BE2C (cell line): Measurements from ENCODE around the gene KMT2A.

ENCODE experiments used
- DNase-seq: peaks from one replicate; pipeline ENCODE4 v3.0.0-alpha.2; 2020
- H3K27me3 ChIP-seq: fragments of 250-450 bp; sonication (Bioruptor Pico); 2 replicates; pipeline ENCODE4 v1.5.1; 2020; ENCODE audit warnings: mild to moderate bottlenecking
- H3K36me3 ChIP-seq: fragments of 250-450 bp; sonication (Bioruptor Pico); 2 replicates; pipeline ENCODE4 v1.5.1; 2020; ENCODE audit warnings: mild to moderate bottlenecking
- H3K4me1 ChIP-seq: fragments of 250-450 bp; sonication (Bioruptor Pico); 2 replicates; pipeline ENCODE4 v1.5.1; 2020
- H3K4me3 ChIP-seq: 2 replicates; pipeline ENCODE4 v1.5.1; 2011; ENCODE audit warnings: low read depth, low read length
- H3K9me3 ChIP-seq: fragments of 250-450 bp; sonication (Bioruptor Pico); 2 replicates; pipeline ENCODE4 v1.5.1; 2020
- TF ChIP-seq, protein P1 (sequence below): IDR thresholded peaks from 2 replicates; pipeline ENCODE4 v1.5.1; 2012; ENCODE audit warnings: mild to moderate bottlenecking, low read depth, low read length

KMT2A gene

DNA sequence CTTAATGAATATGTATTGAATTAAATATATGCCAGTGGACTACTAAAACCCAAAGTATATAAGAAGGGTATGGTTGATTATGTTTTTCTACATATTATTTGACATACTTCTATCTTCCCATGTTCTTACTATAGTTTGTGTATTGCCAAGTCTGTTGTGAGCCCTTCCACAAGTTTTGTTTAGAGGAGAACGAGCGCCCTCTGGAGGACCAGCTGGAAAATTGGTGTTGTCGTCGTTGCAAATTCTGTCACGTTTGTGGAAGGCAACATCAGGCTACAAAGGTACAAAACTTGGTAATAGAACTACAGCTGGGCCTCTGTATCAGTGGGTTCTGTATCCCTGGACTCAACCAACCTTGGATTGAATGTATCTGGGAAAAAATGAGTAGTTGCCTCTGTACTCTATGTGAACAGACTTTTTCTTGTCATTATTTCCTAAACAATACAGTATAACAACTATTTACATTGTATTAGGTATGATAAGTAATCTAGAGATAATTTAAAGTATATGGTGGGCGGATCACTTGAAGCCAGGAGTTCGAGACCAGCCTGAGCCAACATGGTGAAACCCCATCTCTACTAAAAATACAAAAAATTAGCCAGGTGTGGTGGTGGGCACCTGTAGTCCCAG lies 52.3 kb downstream of the KMT2A start:
- DNase-seq, result peak; percentile 66
- Histone ChIP-seq H3K9me3 (no peaks in the 10 kb centered on the region), H3K4me1 (no peaks in the 10 kb centered on the region), H3K36me3 (peaks cover 79% of the 10 kb centered on the region), H3K4me3 (no peak overlapping the region), H3K27me3 (no peaks in the 10 kb centered on the region)
- TF ChIP-seq, protein P1, sequence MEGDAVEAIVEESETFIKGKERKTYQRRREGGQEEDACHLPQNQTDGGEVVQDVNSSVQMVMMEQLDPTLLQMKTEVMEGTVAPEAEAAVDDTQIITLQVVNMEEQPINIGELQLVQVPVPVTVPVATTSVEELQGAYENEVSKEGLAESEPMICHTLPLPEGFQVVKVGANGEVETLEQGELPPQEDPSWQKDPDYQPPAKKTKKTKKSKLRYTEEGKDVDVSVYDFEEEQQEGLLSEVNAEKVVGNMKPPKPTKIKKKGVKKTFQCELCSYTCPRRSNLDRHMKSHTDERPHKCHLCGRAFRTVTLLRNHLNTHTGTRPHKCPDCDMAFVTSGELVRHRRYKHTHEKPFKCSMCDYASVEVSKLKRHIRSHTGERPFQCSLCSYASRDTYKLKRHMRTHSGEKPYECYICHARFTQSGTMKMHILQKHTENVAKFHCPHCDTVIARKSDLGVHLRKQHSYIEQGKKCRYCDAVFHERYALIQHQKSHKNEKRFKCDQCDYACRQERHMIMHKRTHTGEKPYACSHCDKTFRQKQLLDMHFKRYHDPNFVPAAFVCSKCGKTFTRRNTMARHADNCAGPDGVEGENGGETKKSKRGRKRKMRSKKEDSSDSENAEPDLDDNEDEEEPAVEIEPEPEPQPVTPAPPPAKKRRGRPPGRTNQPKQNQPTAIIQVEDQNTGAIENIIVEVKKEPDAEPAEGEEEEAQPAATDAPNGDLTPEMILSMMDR, result peak; percentile 95

DNA sequence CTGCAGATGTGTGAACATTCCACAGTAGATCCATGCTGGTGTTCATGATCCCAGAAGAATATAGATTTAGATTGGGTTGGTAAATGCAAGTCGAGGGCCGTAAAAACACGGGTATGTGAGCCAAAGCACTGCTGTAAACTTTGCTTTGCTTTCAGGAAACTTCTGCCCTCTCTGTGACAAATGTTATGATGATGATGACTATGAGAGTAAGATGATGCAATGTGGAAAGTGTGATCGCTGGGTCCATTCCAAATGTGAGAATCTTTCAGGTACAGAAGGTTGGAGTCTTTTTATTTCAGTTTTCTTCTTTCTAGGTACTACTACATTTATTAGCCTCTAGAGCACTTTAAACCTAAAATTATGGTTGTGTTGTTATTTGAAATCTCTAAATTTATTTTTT lies 54.7 kb downstream of the KMT2A start:
- no peaks in the 10 kb centered on the region for H3K4me1 ChIP-seq
- DNase-seq, result no peak
- TF ChIP-seq, protein P1, result no peak
- peaks cover 81% of the 10 kb centered on the region for H3K36me3 ChIP-seq
- H3K4me3 ChIP-seq, result no peak overlapping the region
- H3K9me3 ChIP-seq, result no peaks in the 10 kb centered on the region
- no peaks in the 10 kb centered on the region for H3K27me3 ChIP-seq

DNA sequence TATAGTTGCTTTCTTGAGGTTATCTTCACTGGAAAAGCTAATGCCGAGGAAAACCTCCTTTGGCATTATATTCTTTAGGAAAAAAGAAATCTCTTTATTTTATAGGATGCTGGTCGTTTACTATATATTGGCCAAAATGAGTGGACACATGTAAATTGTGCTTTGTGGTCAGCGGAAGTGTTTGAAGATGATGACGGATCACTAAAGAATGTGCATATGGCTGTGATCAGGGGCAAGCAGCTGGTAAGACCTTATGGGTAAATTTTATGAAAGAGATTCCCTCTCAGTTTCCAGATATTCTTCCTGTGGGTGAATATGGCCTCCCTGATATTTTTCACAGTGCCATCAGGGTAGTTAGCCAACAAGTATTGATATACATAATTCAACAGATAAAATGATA lies 61.5 kb downstream of the KMT2A start:
- Histone ChIP-seq H3K36me3 (peaks cover 94% of the 10 kb centered on the region), H3K27me3 (no peaks in the 10 kb centered on the region), H3K4me3 (no peak overlapping the region), H3K4me1 (no peaks in the 10 kb centered on the region), H3K9me3 (no peaks in the 10 kb centered on the region)
- TF ChIP-seq, protein P1, result no peak
- no peak for DNase-seq

DNA sequence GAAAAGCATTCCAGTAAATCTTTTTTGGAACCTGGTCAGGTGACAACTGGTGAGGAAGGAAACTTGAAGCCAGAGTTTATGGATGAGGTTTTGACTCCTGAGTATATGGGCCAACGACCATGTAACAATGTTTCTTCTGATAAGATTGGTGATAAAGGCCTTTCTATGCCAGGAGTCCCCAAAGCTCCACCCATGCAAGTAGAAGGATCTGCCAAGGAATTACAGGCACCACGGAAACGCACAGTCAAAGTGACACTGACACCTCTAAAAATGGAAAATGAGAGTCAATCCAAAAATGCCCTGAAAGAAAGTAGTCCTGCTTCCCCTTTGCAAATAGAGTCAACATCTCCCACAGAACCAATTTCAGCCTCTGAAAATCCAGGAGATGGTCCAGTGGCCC lies 66.9 kb downstream of the KMT2A start:
- Histone ChIP-seq H3K4me1 (no peaks in the 10 kb centered on the region), H3K4me3 (no peak overlapping the region), H3K9me3 (no peaks in the 10 kb centered on the region), H3K27me3 (no peaks in the 10 kb centered on the region), H3K36me3 (peaks cover 98% of the 10 kb centered on the region)
- TF ChIP-seq, protein P1, result no peak
- DNase-seq, result no peak

DNA sequence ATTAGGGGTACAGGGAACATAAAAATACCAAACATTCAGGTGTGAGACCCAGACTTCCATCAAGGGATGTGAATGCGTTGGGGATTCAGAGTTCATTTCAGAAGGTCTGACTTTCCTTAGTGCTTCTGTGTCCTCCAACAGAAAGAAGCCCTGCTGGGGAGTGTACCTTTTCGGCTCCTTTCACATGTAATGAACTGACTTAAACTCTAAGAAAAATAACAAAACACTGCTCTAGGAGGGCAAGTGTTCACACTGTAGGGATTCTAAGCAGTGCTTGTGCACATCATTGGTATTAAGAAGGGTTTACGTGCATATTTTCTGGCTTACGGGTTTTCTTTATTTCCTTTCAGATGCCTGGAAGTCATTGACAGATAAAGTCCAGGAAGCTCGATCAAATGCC lies 75.3 kb downstream of the KMT2A start:
- no peak for DNase-seq
- no peaks in the 10 kb centered on the region for H3K9me3 ChIP-seq
- no peak overlapping the region for H3K4me3 ChIP-seq
- TF ChIP-seq, protein P1, result no peak
- peaks cover 94% of the 10 kb centered on the region for H3K36me3 ChIP-seq
- no peaks in the 10 kb centered on the region for H3K4me1 ChIP-seq
- no peaks in the 10 kb centered on the region for H3K27me3 ChIP-seq

DNA sequence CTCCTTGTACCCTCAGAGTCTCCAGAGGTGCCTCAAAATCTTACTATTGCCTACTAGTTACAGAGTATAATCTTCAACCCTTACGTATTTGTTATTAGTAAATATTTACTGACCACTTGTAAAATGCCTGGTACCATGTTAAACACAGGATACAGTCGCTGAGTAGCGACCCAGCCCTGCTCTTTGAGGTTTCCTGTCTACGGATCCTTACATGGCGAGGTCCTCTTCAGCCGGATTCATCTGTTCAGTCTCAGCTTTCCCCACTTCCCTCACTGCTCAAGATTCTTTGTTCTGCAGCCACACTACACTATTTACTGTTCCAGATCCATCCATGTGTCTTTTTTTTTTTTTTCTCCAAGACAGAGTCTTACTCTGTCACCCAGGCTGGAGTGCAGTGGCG lies 77.8 kb downstream of the KMT2A start:
- Histone ChIP-seq H3K27me3 (no peaks in the 10 kb centered on the region), H3K4me3 (no peak overlapping the region), H3K9me3 (no peaks in the 10 kb centered on the region), H3K4me1 (no peaks in the 10 kb centered on the region), H3K36me3 (peaks cover 86% of the 10 kb centered on the region)
- TF ChIP-seq, protein P1, result no peak
- no peak for DNase-seq
